CMK (cell line): Measurements from ENCODE around the gene RIN3.

Experiments used
- DNase-seq: peaks from one replicate; pipeline ENCODE4 v3.0.0-alpha.2; 2010; ENCODE audit warnings: low read depth

RIN3 gene, protein sequence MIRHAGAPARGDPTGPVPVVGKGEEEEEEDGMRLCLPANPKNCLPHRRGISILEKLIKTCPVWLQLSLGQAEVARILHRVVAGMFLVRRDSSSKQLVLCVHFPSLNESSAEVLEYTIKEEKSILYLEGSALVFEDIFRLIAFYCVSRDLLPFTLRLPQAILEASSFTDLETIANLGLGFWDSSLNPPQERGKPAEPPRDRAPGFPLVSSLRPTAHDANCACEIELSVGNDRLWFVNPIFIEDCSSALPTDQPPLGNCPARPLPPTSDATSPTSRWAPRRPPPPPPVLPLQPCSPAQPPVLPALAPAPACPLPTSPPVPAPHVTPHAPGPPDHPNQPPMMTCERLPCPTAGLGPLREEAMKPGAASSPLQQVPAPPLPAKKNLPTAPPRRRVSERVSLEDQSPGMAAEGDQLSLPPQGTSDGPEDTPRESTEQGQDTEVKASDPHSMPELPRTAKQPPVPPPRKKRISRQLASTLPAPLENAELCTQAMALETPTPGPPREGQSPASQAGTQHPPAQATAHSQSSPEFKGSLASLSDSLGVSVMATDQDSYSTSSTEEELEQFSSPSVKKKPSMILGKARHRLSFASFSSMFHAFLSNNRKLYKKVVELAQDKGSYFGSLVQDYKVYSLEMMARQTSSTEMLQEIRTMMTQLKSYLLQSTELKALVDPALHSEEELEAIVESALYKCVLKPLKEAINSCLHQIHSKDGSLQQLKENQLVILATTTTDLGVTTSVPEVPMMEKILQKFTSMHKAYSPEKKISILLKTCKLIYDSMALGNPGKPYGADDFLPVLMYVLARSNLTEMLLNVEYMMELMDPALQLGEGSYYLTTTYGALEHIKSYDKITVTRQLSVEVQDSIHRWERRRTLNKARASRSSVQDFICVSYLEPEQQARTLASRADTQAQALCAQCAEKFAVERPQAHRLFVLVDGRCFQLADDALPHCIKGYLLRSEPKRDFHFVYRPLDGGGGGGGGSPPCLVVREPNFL

GRCh38 chr14:92513204-92513965, at the start of gene RIN3:
Gene RIN3 (plus strand): TSS chr14:92513781. CDS start chr14:92513933, 152 bp downstream.
- peak; percentile 36 for DNase-seq

DNA sequence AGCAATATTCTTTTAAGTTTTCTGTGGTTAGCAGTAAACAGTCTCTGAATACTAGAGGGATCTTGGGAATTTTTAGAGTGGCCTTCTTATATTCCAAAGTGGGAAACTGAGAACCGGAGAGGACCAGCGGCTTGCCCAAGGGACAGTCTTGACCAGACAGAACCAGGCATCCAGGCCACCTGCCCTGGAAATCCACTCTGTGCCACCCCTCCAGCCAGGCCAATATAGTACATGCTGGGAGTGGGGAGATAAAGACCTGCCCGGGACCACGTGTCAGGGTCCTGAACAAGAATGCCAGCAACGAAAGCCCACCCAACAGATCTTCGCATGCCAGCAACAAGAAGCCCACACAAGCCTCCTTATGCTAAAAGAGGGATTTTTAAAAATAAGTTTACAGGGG, 49.4 kb upstream of the RIN3 start:
- DNase-seq: no peak

- no peak for DNase-seq
Measured at GRCh38 chr14:92464716-92465115, 48.9 kb upstream of the RIN3 start.

DNA sequence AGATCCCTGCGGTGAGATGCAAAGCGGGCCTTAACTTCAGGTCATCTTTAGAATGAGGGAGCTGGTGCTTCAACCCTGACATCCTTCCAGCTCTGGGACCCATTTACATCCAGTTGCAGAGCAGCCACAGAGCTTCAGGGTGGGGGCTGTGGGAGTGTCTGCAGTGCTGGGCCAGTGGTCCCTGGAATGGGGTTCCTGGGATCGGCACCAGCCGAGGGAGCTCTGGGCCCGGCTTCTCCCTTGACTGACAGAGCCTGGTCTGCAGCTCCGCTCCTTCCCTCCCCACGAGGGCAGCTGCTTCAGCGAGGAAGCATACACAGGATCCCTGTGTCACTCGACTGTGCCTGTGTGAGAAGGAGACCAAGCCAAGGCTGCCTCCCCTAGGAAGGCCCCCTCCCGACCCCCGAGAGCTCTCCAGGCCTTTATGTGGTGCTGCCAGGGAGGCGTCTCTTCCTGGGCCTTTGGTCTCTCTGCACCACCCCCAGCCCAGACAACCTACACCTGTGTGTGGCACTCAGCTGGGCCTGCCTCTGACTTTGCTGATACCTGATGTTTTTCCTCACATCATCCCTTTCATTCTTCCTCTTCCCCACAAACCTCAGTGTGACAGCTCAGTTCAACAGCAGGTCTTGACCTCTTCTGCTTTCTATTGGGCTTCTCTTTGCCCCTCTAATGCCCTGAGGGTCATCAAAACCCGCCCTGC, 48.1 kb upstream of the RIN3 start:
- DNase-seq: no peak

DNA sequence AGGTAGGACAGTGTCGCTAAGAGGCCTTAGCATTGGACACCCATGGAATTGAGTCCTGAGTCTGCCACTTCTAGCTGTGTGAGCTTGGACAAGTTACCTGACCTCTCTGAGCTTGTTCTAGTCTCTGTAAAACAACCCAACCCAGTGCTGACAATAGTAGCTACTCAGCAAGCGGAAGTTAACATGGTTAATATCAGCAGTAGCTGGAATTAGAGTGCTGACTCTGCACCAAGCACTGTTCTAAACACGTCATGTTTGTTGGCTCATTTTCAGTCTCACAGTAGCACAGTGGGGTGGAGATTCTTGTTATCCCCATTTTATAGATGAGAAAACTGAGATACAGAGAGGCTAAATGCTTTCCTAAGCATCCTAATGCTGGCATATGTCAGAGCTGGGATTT, 47.5 kb upstream of the RIN3 start:
- no peak for DNase-seq

- DNase-seq: no peak
Measured at GRCh38 chr14:92469515-92469914, 44.1 kb upstream of the RIN3 start.

DNA sequence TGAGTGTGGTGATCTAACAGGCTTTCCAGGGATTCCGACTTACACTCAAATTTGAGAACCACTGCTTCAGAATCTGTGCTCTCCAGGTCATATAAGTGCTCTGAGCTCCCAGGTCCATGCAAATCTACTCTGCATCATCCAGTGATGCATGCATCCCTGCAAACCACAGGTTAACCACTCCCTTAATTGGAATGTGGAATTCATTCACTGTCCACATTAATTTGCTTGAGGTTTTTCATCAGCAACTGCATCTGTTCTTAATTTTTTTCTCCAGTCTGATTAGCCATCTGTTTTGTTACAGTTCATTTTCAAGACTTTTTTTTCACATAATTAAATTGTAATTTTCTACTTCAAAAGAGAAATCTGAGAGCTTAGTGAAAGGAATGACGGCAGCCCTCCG, 43.4 kb upstream of the RIN3 start:
- DNase-seq: no peak

DNA sequence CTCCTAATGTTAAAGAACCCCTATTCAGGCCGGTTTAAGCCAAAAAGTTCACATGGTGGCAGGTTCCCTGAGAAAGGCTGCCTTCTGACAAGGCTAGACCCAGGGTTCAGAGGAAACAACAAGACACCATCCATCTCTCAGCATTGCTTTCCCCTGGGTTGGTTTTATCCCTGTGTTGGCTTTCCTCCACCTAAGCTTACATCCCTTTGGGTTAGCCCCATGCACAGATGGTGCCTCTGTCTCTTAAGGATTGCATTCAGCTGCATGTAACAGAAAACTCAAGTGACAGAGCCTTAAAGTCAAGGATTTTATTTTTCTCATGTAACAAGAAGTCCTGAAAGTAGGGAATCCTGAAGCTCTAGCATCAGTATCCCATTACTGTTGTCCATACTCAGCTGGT, 42.8 kb upstream of the RIN3 start:
- no peak for DNase-seq

- DNase-seq: no peak
Measured at GRCh38 chr14:92471919-92472318, 41.7 kb upstream of the RIN3 start.

DNA sequence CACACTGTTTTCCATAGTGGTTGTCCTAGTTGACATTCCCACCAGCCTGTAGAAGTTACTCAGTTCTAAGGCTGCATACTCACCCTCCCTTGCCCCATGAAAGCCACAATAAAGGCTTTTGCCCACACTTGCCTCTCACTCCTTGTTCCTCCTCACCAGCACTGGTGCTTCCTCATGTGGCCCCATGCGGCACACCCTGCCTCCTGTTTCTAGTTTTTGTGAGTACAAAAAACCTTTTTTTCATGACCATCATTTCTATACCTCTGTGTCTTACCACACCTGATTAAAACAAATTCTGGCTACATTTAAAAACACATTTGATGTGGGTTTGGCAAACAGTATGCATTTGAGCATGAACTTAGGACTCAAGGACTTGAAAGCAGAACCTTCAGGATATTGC, 40.7 kb upstream of the RIN3 start:
- no peak for DNase-seq

- no peak for DNase-seq
Measured at GRCh38 chr14:92473261-92473968, 40.2 kb upstream of the RIN3 start.

DNA sequence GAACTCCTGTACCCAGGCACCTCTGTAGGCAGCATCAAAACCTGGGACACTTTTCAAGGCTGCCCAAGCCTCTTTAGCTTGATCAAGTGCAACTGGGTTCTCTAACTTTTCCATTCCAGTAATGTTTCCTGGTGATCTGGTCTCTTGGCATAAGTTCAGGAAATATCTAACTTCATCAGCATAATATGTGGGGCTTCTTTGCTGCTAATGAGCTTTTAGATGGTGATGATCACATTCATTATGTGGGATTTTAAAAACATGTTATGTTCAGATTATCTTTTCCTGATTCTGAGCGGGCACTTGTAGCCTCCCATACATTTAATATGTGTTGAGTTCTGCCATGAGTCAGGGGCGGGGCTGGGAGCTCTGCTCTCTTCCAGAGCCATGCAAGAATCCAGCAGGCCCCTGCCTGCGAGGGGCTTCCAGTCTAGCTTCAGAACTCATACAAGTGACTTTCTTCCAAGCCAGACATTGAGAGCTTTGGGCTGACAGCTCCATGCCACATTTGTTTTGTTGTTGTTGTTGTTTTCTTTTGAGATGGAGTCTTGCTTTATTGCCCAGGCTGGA, 39.5 kb upstream of the RIN3 start:
- no peak for DNase-seq

- no peak for DNase-seq
Measured at GRCh38 chr14:92475037-92475436, 38.5 kb upstream of the RIN3 start.

- DNase-seq: no peak
Measured at GRCh38 chr14:92475451-92476187, 38.0 kb upstream of the RIN3 start.

DNA sequence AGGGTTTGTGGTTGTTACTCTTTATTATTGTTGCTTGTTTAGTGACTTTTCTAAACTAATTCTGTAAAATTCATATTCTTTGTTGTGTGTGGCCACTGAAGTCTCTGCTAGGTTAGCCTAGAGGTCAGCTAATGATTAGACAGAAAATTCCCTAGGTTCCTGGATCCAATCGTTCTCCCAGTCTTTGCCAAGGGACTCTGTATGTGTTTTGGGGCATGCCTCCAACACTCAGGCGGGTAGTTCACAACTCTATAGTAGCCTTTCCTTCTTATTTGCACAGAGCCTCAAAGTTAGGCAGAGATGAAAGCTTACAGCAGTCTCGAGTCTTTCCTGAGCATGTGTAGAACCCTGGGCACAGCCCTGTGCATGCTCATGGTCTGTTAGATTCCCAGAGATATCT, 32.7 kb upstream of the RIN3 start:
- DNase-seq: no peak

GRCh38 chr14:92481386-92481785, 32.2 kb upstream of the RIN3 start:
- no peak for DNase-seq

DNA sequence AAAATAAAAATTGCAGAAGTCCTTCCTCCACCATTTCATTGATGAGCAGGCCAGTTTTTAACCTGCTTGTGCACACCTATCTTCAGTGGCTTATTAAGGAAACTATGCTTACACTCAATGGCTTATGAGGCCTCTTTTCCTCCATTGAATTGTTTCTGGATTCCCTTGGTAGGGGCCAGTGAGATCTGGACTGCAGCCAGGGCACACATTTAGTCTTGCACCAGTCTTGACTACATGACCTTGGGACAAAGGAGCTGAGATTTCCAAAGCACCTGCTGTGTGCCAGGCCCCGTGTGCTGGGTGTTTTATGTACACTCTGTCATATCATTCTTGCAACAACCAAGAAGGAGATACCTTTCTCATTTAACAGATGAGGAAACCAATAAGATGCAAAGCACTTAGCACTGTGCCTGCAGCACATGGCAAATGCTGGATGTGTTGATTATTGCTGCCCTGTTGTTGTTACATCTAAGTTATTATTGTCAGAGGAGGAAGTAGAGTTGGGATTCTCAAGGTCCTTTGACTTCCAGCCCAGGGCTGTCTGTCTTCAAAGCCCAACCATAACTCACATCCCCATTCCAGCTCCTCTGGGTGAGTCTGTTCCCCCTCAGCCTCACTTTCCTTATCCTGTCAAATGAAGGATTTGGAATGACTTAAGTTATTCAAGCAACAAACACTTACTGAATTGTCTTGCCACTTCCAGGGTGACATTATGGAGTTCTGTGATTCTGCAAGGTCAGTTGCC, 31.6 kb upstream of the RIN3 start:
- DNase-seq: no peak

DNA sequence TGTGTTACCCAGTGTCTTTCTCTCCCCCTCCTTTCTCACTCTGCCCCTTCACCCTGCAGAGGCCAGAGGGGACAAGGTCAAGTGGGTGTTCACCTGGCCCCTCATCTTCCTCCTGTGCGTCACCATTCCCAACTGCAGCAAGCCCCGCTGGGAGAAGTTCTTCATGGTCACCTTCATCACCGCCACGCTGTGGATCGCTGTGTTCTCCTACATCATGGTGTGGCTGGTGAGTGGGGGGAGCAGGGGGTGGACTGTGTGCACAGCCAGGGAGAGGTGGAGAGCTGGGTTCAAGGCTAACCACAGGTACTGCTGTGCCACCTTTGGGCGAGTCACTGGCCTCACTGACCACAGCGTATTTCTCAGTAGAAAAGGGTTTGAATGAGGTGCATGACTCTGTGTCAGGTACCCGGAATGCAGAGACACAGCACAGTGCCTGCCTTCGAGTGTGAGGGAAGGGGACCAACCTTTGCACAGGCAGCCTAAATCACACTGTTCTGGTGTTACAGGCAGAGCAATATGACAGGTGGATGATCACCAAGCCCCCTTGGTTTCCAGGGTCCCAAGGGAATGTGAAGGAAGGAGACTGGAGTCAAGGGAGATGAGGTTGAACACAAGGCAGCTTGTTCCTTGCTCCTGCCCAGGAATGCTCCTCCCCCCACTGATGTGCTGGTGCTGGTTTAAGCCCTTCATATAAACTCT, 30.8 kb upstream of the RIN3 start:
- no peak for DNase-seq
